GM19043 (cell line): Measurements from ENCODE around the gene ACBD4.

Experiments
- ATAC-seq: cut with Tn5 transposase; IDR thresholded peaks from one replicate; pipeline ENCODE4 v1.9.1; 2021; ENCODE audit warnings: low read depth; ENCODE audit not compliant: unreplicated experiment

Gene ACBD4

GRCh38 chr17:45177563-45177962 is 42.1 kb downstream of the ACBD4 start:
- no peak for ATAC-seq

- ATAC-seq = no peak
Observed at GRCh38 chr17:45184144-45184543, 48.7 kb downstream of the ACBD4 start.

GRCh38 chr17:45186801-45187354 is 51.4 kb downstream of the ACBD4 start:
- ATAC-seq = no peak

- ATAC-seq = no peak
Observed at GRCh38 chr17:45189009-45189408, 53.5 kb downstream of the ACBD4 start.

- no peak for ATAC-seq
Observed at GRCh38 chr17:45190503-45191255, 55.2 kb downstream of the ACBD4 start.
